GM12875 (cell line): ENCODE data around the gene GTPBP4.

Experiments
- H3K4me3 ChIP-seq: one replicate; pipeline ENCODE4 v1.5.1; 2011; ENCODE audit warnings: low read depth, low read length, control low read depth
- TF ChIP-seq, protein P1 (sequence below): IDR thresholded peaks from 2 replicates; pipeline ENCODE4 v1.5.1; 2011; ENCODE audit warnings: low read depth, mild to moderate bottlenecking, control low read depth, inconsistent platforms, low read length, moderate library complexity, borderline replicate concordance; ENCODE audit not compliant: insufficient read depth

Gene GTPBP4

DNA sequence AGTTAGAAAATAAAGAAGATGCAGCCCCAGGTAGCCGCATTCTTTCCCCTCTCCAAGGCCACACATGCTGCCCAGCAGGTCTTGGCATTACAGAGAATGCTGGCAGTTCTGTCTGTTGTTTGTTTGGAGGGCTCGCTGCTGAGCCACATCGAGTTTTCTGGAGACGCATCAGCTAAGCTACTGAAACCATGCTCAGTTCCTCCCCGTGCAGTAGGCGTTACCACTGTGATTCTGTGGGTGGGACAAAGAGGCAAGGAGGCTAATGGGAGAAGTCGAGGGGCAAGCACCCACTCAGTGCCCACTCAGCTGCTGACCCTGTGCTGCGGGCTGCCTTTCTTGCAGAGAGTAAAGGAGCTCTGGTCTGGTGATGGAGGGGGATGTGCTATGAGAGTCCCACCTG, 15.5 kb upstream of the GTPBP4 start:
- H3K4me3 ChIP-seq, result no peak overlapping the region
- TF ChIP-seq, protein P1, sequence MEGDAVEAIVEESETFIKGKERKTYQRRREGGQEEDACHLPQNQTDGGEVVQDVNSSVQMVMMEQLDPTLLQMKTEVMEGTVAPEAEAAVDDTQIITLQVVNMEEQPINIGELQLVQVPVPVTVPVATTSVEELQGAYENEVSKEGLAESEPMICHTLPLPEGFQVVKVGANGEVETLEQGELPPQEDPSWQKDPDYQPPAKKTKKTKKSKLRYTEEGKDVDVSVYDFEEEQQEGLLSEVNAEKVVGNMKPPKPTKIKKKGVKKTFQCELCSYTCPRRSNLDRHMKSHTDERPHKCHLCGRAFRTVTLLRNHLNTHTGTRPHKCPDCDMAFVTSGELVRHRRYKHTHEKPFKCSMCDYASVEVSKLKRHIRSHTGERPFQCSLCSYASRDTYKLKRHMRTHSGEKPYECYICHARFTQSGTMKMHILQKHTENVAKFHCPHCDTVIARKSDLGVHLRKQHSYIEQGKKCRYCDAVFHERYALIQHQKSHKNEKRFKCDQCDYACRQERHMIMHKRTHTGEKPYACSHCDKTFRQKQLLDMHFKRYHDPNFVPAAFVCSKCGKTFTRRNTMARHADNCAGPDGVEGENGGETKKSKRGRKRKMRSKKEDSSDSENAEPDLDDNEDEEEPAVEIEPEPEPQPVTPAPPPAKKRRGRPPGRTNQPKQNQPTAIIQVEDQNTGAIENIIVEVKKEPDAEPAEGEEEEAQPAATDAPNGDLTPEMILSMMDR, result no peak

DNA sequence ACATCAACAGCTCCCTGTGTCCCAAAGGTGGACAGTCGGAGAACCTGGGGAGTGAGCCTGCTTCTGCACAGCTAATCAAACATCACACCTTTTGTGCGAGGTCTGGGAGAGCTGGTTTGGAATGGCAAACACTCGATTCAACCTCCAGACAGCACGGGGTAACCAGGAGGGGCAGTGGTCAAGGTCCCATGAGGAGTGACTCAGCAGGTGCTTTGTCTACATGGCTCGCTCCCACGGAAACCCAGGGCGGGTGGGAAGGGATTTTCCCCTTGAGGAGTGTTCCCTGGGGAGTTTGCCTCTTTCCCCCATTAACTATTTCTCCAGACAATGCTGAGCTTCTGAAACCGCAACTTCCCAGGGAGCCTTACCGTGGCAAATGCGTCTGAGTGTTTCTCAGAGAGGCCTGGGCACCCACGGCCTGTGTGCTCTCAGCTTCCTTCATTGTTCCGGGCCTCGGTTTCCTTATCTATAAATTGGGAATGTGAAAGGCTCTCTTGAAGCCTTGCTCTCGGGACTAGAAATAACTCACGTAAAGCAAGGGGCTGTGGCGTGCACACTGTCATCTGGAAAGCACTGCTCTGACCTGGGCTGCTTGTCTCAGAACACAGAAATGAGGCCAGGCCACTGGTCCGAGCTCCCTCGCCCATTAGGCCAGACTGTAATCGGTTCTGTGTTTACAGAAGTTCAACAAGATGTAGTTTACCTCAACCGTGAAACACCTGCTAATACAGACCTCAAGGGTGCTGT, 14.0 kb upstream of the GTPBP4 start:
- no peak overlapping the region for H3K4me3 ChIP-seq
- TF ChIP-seq, protein P1, result no peak

DNA sequence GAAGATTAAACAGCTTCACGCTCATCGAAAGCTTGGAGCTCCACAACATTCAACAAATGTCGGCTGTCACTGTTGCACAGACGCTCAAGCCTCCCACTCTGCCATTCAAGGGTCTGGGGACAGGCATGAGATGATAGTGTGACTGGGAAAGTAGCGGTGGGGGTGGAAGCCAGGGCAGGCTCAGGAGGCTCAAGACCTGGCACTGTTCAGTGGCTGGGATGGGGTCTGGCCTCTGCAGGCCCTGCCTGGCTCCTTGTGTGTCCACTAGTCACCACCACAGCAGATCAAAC, 13.5 kb upstream of the GTPBP4 start:
- TF ChIP-seq, protein P1, result no peak

DNA sequence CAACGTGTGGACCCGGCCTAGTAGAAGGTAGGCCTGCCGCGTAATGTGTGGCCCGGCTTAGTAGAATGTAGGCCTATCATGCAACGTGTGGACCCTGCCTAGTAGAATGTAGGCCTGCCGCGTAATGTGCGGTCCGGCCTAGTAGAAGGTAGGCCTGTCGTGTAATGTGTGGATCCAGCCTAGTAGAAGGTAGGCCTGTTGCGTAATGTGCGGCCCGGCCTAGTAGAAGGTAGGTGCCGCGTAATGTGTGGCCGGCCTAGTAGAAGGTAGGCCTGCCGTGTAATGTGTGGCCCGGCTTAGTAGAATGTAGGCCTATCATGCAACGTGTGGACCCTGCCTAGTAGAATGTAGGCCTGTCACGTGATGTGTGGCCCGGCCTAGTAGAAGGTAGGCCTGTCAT, 11.9 kb upstream of the GTPBP4 start:
- H3K4me3 ChIP-seq, result no peak overlapping the region
- TF ChIP-seq, protein P1, result no peak

More for the DNA sequence above, 13.5 kb upstream of the GTPBP4 start:
- no peak overlapping the region for H3K4me3 ChIP-seq

DNA sequence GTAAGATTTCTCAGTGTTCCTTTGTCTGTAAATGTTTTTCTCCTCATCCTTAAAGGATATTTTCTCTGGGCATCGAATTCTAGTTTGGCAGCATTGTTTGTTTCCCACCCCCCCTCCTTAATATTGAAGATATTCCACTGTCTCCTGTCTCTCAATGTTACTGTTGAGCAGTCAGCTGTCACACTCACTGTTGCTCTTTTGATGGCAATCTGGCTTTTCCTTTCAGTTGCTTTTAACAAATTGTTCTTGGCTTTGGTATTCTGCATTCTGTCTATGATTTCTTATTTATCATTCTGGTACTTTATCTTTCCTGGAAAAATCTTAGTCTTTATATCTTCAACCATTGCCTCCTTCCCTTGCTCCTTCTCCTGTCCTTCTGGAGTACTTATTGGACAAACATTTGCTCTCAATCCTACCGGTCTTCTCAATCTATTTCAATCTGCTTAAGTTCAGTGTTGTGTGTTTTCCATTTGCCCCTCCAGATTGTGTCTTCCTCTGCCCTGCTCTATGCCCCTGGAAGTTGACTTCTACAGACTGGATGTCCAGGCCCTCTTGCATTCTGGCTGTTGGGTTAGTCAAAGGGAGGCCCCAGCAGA, 9.3 kb upstream of the GTPBP4 start:
- no peak overlapping the region for H3K4me3 ChIP-seq
- TF ChIP-seq, protein P1, result no peak

DNA sequence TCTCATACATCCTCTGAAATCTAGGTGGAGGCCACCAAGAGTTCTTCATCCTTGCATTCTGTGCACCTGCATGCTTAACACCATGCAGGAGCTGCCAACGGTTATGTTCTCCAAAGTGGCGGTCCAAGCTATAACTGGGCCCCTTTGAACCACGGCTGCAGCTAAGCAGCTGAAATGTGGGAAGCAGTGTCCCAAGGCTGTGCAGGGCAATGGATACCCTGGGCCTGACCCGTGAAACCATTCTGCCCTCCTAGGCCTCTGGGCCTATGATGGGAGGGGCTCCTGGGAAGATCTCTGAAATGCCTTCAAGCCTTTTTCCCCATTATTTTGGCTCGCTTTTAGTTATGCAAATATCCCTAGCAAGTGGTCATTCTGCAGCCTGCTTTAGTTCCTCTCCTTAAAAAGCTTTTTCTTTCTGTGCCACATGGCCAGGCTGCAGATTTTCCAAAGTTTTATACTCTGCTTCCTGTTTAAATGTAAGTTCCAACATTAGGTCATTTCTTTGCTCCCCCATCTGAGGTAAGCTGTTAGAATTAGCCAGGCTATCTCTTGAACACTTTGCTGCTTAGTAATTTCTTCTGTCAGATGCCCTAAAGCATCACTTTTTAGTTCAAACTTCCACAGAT, 7.7 kb upstream of the GTPBP4 start:
- TF ChIP-seq, protein P1, result no peak
- no peak overlapping the region for H3K4me3 ChIP-seq

DNA sequence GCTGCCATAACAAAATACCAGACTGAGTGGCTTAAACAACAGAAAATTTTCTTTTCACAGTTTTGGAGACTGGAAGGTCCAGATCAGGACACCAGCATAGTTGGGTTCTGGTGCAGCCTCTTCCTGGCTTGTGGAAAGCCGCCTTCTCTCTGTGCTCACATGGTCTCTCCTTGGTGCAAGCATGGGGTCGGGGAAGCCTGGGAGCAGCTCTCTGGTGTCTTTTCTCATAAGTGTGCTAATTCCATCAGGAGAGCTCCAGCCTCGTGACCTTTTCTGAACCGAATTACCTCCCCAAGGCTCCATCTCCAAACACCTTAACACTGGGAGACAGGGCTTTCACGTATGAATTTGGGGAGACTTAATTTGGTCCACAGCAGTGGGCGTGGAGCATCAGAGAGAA, 4.8 kb upstream of the GTPBP4 start:
- TF ChIP-seq, protein P1, result no peak
- H3K4me3 ChIP-seq, result no peak overlapping the region
